COLO668 (cell line): Measurements from ENCODE around the gene ELL.
"Not testable (repeated sequence)": the region's sequence is repeated elsewhere in the genome, so short reads cannot be mapped to it uniquely, and the experiment has no call there.

Source experiments
- DNase-seq: peaks from one replicate; lab custom pipeline; 2025; ENCODE audit not compliant: unreplicated experiment; lab: John Stamatoyannopoulos, UW

ELL gene

GRCh38 chr19:18405754-18406153, 116.1 kb downstream of the ELL start:
- DNase-seq = not testable (repeated sequence)

GRCh38 chr19:18402455-18403248, 119.2 kb downstream of the ELL start:
- DNase-seq = not testable (repeated sequence)

- DNase-seq = peak; percentile 18
These were observed 120.2 kb downstream of the ELL start for GRCh38 chr19:18401580-18402112.

GRCh38 chr19:18399008-18399407, 122.9 kb downstream of the ELL start:
- no peak for DNase-seq

- DNase-seq = peak; percentile 29
These were observed 124.3 kb downstream of the ELL start, which contains the start of gene LRRC25 for GRCh38 chr19:18397242-18398202. TSS of gene LRRC25 (minus strand) at chr19:18397622. CDS start at chr19:18396963, 659 bp downstream.

- no peak for DNase-seq
These were observed 125.2 kb downstream of the ELL start for GRCh38 chr19:18396471-18397241.

- no peak for DNase-seq
These were observed 128.0 kb downstream of the ELL start for GRCh38 chr19:18393836-18394235.

- DNase-seq = no peak
These were observed 128.9 kb downstream of the ELL start for GRCh38 chr19:18392926-18393325.
